GM23338 (cell line): ENCODE measurements around the gene ANKH. TPM values are rescaled to one million over a fixed set of nuclear protein-coding genes. Genes with fewer than 3 reads are reported as not detected.

Source experiments
- ATAC-seq: fragments of 200-7000 bp; cut with Tn5 transposase; 3 replicates; pipeline ENCODE4 v1.9.1; 2020
- DNase-seq: peaks from one replicate; pipeline ENCODE4 v3.0.0-alpha.2; 2015; ENCODE audit warnings: low spot score
- H2AFZ ChIP-seq: fragments of 200-600 bp; sonication (generic); 2 replicates; pipeline ENCODE4 v1.8.0; 2016; ENCODE audit warnings: antibody characterized with exemption, mild to moderate bottlenecking, moderate library complexity
- H3F3A ChIP-seq: fragments of 200-600 bp; sonication (generic); replicated peaks from 2 replicates; pipeline ENCODE4 v1.8.0; 2017; ENCODE audit warnings: antibody characterized with exemption, mixed run types, low read depth
- H3K27ac ChIP-seq: fragments of 200-600 bp; sonication (generic); 2 replicates; pipeline ENCODE4 v1.6.1; 2016; ENCODE audit warnings: low read depth
- H3K27me3 ChIP-seq: fragments of 200-600 bp; sonication (generic); 2 replicates; pipeline ENCODE4 v1.8.0; 2016; ENCODE audit warnings: mild to moderate bottlenecking, mixed run types, moderate library complexity; ENCODE audit not compliant: insufficient read depth
- H3K36me3 ChIP-seq: fragments of 200-600 bp; sonication (generic); 2 replicates; pipeline ENCODE4 v1.8.0; 2016; ENCODE audit warnings: mild to moderate bottlenecking; ENCODE audit not compliant: insufficient read depth
- H3K4me1 ChIP-seq: fragments of 200-600 bp; sonication (generic); 2 replicates; pipeline ENCODE4 v1.8.0; 2016; ENCODE audit warnings: mild to moderate bottlenecking, moderate library complexity; ENCODE audit not compliant: insufficient read depth
- H3K4me2 ChIP-seq: fragments of 200-600 bp; sonication (generic); 2 replicates; pipeline ENCODE4 v1.7.1; 2017; ENCODE audit warnings: mixed run types
- H3K4me3 ChIP-seq: fragments of 200-600 bp; sonication (generic); 2 replicates; pipeline ENCODE4 v1.6.1; 2016; ENCODE audit warnings: mixed run types
- H3K79me2 ChIP-seq: fragments of 200-600 bp; sonication (generic); replicated peaks from 2 replicates; pipeline ENCODE4 v1.8.0; 2017; ENCODE audit warnings: mild to moderate bottlenecking; ENCODE audit not compliant: insufficient read depth
- H3K9me2 ChIP-seq: fragments of 200-600 bp; sonication (generic); 2 replicates; pipeline ENCODE4 v1.8.0; 2017; ENCODE audit not compliant: insufficient read depth
- H4K20me1 ChIP-seq: fragments of 200-600 bp; sonication (generic); replicated peaks from 2 replicates; pipeline ENCODE4 v1.8.0; 2017; ENCODE audit warnings: mild to moderate bottlenecking; ENCODE audit not compliant: insufficient read depth
- H3K27ac Mint-ChIP-seq: 2 replicates; pipeline ENCODE4 v1.8.0; 2020; ENCODE audit warnings: inconsistent platforms, mild to moderate bottlenecking, moderate library complexity, mixed read lengths
- H3K27me3 Mint-ChIP-seq: 3 replicates; pipeline ENCODE4 v1.8.0; 2022; ENCODE audit warnings: low read depth, mild to moderate bottlenecking, moderate library complexity, mixed read lengths, inconsistent platforms; ENCODE audit not compliant: insufficient read depth, poor library complexity
- H3K36me3 Mint-ChIP-seq: 3 replicates; pipeline ENCODE4 v1.8.0; 2021; ENCODE audit warnings: low read depth, mild to moderate bottlenecking, inconsistent platforms, moderate library complexity, mixed read lengths
- H3K4me1 Mint-ChIP-seq: 3 replicates; pipeline ENCODE4 v1.8.0; 2020; ENCODE audit warnings: mild to moderate bottlenecking, inconsistent platforms, mixed read lengths
- H3K4me3 Mint-ChIP-seq: 3 replicates; pipeline ENCODE4 v1.8.0; 2021; ENCODE audit warnings: moderate library complexity, mild to moderate bottlenecking, inconsistent platforms, mixed read lengths
- H3K9me3 Mint-ChIP-seq: 3 replicates; pipeline ENCODE4 v1.8.0; 2020; ENCODE audit warnings: moderate library complexity, mild to moderate bottlenecking, inconsistent platforms, mixed read lengths
- CREB1 ChIP-seq: fragments of 250-450 bp; sonication (Bioruptor Pico); IDR thresholded peaks from 2 replicates; pipeline ENCODE4 v1.5.0; 2020; ENCODE audit warnings: low read depth, mild to moderate bottlenecking, moderate library complexity
- EZH2 ChIP-seq: fragments of 200-600 bp; sonication (generic); IDR thresholded peaks from one replicate; pipeline ENCODE4 v1.8.0; 2017; ENCODE audit warnings: antibody characterized with exemption, mild to moderate bottlenecking, low read depth; ENCODE audit not compliant: unreplicated experiment
- EZH2phosphoT487 ChIP-seq: fragments of 200-600 bp; sonication (generic); IDR thresholded peaks from one replicate; pipeline ENCODE4 v1.8.1; 2018; ENCODE audit warnings: antibody characterized with exemption; ENCODE audit not compliant: unreplicated experiment
- JUNB ChIP-seq: IDR thresholded peaks from one replicate; pipeline ENCODE4 v1.6.1; 2016; ENCODE audit warnings: antibody characterized with exemption; ENCODE audit not compliant: unreplicated experiment
- NANOG ChIP-seq: IDR thresholded peaks from 2 replicates; pipeline ENCODE4 v1.6.1; 2016; ENCODE audit warnings: antibody characterized with exemption, borderline replicate concordance
- POLR2AphosphoS5 ChIP-seq: IDR thresholded peaks from 2 replicates; pipeline ENCODE4 v1.6.1; 2016; ENCODE audit warnings: antibody characterized with exemption, low read depth
- STAT1 ChIP-seq: IDR thresholded peaks from one replicate; pipeline ENCODE4 v1.6.1; 2016; ENCODE audit warnings: antibody characterized with exemption; ENCODE audit not compliant: unreplicated experiment
- ZNF114 ChIP-seq: fragments of 250-450 bp; sonication (Bioruptor Pico); IDR thresholded peaks from 2 replicates; pipeline ENCODE4 v1.5.0; 2020; ENCODE audit warnings: mild to moderate bottlenecking, moderate library complexity
- ZNF331 ChIP-seq: fragments of 250-450 bp; sonication (Bioruptor Pico); IDR thresholded peaks from 2 replicates; pipeline ENCODE4 v1.5.0; 2020; ENCODE audit warnings: low read depth, mild to moderate bottlenecking, moderate library complexity
- polyA plus RNA-seq: library from polyadenylated mRNA; unstranded; fragments of >200 nt; fragmentation: Nextera tagmentation; extraction: Ambion mirVana; gene quantifications from 2 replicates; pipeline ENCODE4 v1.2.1, GENCODE V29; 2016
- total RNA-seq: library from RNA; depleted of rRNA; stranded (reverse); fragments of >200 nt; shearing (Covaris generic); gene quantifications from 2 replicates; pipeline ENCODE4 v1.2.3, GENCODE V29; 2014
- TF ChIP-seq, protein P1 (sequence below): IDR thresholded peaks from one replicate; pipeline ENCODE4 v1.6.1; 2018; ENCODE audit warnings: antibody characterized with exemption; ENCODE audit not compliant: unreplicated experiment
- TF ChIP-seq, protein P2 (sequence below): fragments of 250-450 bp; sonication (Bioruptor Pico); IDR thresholded peaks from 2 replicates; pipeline ENCODE4 v1.5.0; 2020; ENCODE audit warnings: mild to moderate bottlenecking, moderate library complexity
- TF ChIP-seq, protein P3 (sequence below), 2 experiments: fragments of 200-600 bp in 1 of 2; sonication (generic) in 1 of 2; conservative IDR thresholded peaks; 2 replicates each; pipeline versions ENCODE4 v1.5.1 to v1.6.1; 2016 to 2017; ENCODE audit warnings: antibody characterized with exemption in 2 of 2, low read depth in 2 of 2, mild to moderate bottlenecking in 2 of 2, moderate library complexity in 1 of 2
- TF ChIP-seq, protein P4 (sequence below): IDR thresholded peaks from 2 replicates; pipeline ENCODE4 v1.6.1; 2016; ENCODE audit warnings: antibody characterized with exemption

The ANKH gene
- total and polyA plus RNA-seq, 2 experiments from 2014 or later: 5.0 to 6.1 TPM

DNA sequence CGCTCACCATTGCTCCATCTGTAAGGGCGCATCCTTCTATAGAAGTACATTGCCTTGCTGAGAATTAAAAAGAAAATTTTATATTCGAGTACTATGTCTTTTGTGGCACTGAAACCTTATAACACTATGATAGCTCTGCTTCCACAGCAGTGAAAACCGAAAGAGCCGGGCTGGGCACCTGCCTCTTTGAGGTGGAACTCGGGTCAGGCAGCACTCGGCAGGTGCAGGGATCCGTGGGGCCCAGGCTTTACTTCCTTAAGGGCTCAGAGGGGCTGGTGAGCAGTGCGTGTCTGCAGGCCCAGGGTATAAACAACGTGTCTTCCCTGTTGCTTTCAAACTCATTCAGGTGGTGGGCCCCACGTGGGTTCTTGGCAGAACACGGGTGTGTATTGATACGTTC lies 137.2 kb downstream of the ANKH start:
- Mint-ChIP-seq H3K36me3 (no peaks in the 10 kb centered on the region), H3K4me3 (no peak overlapping the region), H3K27ac (no peak overlapping the region), H3K4me1 (peaks cover 9% of the 10 kb centered on the region), H3K9me3 (no peaks in the 10 kb centered on the region), H3K27me3 (peaks cover 8% of the 10 kb centered on the region)
- DNase-seq (no peak), ATAC-seq (no peak)
- TF ChIP-seq EZH2phosphoT487 (no peak), CREB1 (CRISPR knock-in tag) (no peak), NANOG (no peak), JUNB (no peak), ZNF114 (CRISPR knock-in tag) (no peak), EZH2 (no peak), POLR2AphosphoS5 (no peak), STAT1 (no peak), ZNF331 (CRISPR knock-in tag) (no peak)
- TF ChIP-seq, protein P1, sequence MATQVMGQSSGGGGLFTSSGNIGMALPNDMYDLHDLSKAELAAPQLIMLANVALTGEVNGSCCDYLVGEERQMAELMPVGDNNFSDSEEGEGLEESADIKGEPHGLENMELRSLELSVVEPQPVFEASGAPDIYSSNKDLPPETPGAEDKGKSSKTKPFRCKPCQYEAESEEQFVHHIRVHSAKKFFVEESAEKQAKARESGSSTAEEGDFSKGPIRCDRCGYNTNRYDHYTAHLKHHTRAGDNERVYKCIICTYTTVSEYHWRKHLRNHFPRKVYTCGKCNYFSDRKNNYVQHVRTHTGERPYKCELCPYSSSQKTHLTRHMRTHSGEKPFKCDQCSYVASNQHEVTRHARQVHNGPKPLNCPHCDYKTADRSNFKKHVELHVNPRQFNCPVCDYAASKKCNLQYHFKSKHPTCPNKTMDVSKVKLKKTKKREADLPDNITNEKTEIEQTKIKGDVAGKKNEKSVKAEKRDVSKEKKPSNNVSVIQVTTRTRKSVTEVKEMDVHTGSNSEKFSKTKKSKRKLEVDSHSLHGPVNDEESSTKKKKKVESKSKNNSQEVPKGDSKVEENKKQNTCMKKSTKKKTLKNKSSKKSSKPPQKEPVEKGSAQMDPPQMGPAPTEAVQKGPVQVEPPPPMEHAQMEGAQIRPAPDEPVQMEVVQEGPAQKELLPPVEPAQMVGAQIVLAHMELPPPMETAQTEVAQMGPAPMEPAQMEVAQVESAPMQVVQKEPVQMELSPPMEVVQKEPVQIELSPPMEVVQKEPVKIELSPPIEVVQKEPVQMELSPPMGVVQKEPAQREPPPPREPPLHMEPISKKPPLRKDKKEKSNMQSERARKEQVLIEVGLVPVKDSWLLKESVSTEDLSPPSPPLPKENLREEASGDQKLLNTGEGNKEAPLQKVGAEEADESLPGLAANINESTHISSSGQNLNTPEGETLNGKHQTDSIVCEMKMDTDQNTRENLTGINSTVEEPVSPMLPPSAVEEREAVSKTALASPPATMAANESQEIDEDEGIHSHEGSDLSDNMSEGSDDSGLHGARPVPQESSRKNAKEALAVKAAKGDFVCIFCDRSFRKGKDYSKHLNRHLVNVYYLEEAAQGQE: no peak
- TF ChIP-seq, protein P2, sequence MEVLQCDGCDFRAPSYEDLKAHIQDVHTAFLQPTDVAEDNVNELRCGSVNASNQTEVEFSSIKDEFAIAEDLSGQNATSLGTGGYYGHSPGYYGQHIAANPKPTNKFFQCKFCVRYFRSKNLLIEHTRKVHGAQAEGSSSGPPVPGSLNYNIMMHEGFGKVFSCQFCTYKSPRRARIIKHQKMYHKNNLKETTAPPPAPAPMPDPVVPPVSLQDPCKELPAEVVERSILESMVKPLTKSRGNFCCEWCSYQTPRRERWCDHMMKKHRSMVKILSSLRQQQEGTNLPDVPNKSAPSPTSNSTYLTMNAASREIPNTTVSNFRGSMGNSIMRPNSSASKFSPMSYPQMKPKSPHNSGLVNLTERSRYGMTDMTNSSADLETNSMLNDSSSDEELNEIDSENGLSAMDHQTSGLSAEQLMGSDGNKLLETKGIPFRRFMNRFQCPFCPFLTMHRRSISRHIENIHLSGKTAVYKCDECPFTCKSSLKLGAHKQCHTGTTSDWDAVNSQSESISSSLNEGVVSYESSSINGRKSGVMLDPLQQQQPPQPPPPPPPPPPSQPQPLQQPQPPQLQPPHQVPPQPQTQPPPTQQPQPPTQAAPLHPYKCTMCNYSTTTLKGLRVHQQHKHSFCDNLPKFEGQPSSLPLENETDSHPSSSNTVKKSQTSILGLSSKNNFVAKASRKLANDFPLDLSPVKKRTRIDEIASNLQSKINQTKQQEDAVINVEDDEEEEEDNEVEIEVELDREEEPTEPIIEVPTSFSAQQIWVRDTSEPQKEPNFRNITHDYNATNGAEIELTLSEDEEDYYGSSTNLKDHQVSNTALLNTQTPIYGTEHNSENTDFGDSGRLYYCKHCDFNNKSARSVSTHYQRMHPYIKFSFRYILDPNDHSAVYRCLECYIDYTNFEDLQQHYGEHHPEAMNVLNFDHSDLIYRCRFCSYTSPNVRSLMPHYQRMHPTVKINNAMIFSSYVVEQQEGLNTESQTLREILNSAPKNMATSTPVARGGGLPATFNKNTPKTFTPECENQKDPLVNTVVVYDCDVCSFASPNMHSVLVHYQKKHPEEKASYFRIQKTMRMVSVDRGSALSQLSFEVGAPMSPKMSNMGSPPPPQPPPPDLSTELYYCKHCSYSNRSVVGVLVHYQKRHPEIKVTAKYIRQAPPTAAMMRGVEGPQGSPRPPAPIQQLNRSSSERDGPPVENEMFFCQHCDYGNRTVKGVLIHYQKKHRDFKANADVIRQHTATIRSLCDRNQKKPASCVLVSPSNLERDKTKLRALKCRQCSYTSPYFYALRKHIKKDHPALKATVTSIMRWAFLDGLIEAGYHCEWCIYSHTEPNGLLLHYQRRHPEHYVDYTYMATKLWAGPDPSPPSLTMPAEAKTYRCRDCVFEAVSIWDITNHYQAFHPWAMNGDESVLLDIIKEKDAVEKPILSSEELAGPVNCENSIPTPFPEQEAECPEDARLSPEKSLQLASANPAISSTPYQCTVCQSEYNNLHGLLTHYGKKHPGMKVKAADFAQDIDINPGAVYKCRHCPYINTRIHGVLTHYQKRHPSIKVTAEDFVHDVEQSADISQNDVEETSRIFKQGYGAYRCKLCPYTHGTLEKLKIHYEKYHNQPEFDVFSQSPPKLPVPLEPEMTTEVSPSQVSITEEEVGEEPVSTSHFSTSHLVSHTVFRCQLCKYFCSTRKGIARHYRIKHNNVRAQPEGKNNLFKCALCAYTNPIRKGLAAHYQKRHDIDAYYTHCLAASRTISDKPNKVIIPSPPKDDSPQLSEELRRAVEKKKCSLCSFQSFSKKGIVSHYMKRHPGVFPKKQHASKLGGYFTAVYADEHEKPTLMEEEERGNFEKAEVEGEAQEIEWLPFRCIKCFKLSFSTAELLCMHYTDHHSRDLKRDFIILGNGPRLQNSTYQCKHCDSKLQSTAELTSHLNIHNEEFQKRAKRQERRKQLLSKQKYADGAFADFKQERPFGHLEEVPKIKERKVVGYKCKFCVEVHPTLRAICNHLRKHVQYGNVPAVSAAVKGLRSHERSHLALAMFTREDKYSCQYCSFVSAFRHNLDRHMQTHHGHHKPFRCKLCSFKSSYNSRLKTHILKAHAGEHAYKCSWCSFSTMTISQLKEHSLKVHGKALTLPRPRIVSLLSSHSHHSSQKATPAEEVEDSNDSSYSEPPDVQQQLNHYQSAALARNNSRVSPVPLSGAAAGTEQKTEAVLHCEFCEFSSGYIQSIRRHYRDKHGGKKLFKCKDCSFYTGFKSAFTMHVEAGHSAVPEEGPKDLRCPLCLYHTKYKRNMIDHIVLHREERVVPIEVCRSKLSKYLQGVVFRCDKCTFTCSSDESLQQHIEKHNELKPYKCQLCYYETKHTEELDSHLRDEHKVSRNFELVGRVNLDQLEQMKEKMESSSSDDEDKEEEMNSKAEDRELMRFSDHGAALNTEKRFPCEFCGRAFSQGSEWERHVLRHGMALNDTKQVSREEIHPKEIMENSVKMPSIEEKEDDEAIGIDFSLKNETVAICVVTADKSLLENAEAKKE (CRISPR knock-in tag): no peak
- TF ChIP-seq, protein P3, sequence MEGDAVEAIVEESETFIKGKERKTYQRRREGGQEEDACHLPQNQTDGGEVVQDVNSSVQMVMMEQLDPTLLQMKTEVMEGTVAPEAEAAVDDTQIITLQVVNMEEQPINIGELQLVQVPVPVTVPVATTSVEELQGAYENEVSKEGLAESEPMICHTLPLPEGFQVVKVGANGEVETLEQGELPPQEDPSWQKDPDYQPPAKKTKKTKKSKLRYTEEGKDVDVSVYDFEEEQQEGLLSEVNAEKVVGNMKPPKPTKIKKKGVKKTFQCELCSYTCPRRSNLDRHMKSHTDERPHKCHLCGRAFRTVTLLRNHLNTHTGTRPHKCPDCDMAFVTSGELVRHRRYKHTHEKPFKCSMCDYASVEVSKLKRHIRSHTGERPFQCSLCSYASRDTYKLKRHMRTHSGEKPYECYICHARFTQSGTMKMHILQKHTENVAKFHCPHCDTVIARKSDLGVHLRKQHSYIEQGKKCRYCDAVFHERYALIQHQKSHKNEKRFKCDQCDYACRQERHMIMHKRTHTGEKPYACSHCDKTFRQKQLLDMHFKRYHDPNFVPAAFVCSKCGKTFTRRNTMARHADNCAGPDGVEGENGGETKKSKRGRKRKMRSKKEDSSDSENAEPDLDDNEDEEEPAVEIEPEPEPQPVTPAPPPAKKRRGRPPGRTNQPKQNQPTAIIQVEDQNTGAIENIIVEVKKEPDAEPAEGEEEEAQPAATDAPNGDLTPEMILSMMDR (conservative IDR thresholded peaks at IDR 0.05; ENCODE audit: low read depth in 2 of 2): no peak
- TF ChIP-seq, protein P4, sequence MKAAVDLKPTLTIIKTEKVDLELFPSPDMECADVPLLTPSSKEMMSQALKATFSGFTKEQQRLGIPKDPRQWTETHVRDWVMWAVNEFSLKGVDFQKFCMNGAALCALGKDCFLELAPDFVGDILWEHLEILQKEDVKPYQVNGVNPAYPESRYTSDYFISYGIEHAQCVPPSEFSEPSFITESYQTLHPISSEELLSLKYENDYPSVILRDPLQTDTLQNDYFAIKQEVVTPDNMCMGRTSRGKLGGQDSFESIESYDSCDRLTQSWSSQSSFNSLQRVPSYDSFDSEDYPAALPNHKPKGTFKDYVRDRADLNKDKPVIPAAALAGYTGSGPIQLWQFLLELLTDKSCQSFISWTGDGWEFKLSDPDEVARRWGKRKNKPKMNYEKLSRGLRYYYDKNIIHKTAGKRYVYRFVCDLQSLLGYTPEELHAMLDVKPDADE: no peak
- Histone ChIP-seq H3K79me2 (no peaks in the 10 kb centered on the region), H3K4me3 (no peak overlapping the region), H3K4me2 (no peak overlapping the region), H3F3A (no peaks in the 10 kb centered on the region), H3K27me3 (no peaks in the 10 kb centered on the region), H3K4me1 (no peaks in the 10 kb centered on the region), H4K20me1 (no peaks in the 10 kb centered on the region), H3K27ac (no peak overlapping the region), H3K36me3 (no peaks in the 10 kb centered on the region), H2AFZ (no peak overlapping the region), H3K9me2 (no peaks in the 10 kb centered on the region)
